Trophoblast cell (in vitro differentiated cells and primary cell): ENCODE data around the gene MAP7D2.

Experiments
- DNase-seq, 2 donors: peaks; one replicate each; pipeline ENCODE4 v3.0.0-alpha.2; 2016
- H2AFZ ChIP-seq: 2 replicates; pipeline ENCODE4 v1.6.1; 2013; ENCODE audit warnings: low read length, moderate library complexity, mild to moderate bottlenecking; ENCODE audit not compliant: insufficient read depth, poor library complexity
- H2AK5ac ChIP-seq: 2 replicates; pipeline ENCODE4 v1.6.1; 2013; ENCODE audit warnings: mild to moderate bottlenecking, low read length
- H2BK120ac ChIP-seq: 2 replicates; pipeline ENCODE4 v1.6.1; 2013; ENCODE audit warnings: low read length, mild to moderate bottlenecking, moderate library complexity; ENCODE audit not compliant: insufficient read depth, poor library complexity
- H2BK12ac ChIP-seq: 2 replicates; pipeline ENCODE4 v1.6.1; 2013; ENCODE audit warnings: mild to moderate bottlenecking, low read length, moderate library complexity
- H2BK5ac ChIP-seq: 2 replicates; pipeline ENCODE4 v1.6.1; 2013; ENCODE audit warnings: low read length, low read depth, moderate library complexity, mild to moderate bottlenecking; ENCODE audit not compliant: poor library complexity
- H3K14ac ChIP-seq: 2 replicates; pipeline ENCODE4 v1.6.1; 2013; ENCODE audit warnings: mild to moderate bottlenecking, low read length
- H3K18ac ChIP-seq: 2 replicates; pipeline ENCODE4 v1.6.1; 2013; ENCODE audit warnings: mild to moderate bottlenecking, low read length
- H3K23ac ChIP-seq: 2 replicates; pipeline ENCODE4 v1.6.1; 2013; ENCODE audit warnings: low read length
- H3K27ac ChIP-seq: 2 replicates; pipeline ENCODE4 v1.5.1; 2013; ENCODE audit warnings: low read depth, mild to moderate bottlenecking, inconsistent platforms, low read length, moderate library complexity
- H3K27me3 ChIP-seq: 2 replicates; pipeline ENCODE4 v1.6.1; 2013; ENCODE audit warnings: inconsistent platforms, mild to moderate bottlenecking, low read length, moderate library complexity; ENCODE audit not compliant: insufficient read depth
- H3K36me3 ChIP-seq, 2 experiments: 1 replicate in 1 of 2; 2 replicates in 1 of 2; pipeline ENCODE4 v1.6.1; 2013; ENCODE audit warnings: low read length in 2 of 2, mild to moderate bottlenecking in 2 of 2, moderate library complexity in 1 of 2; ENCODE audit not compliant: insufficient read depth in 2 of 2, control insufficient read depth in 1 of 2
- H3K4ac ChIP-seq: 2 replicates; pipeline ENCODE4 v1.6.1; 2013; ENCODE audit warnings: low read depth, mild to moderate bottlenecking, low read length, moderate library complexity
- H3K4me1 ChIP-seq, 2 experiments: 1 replicate in 1 of 2; 2 replicates in 1 of 2; pipeline ENCODE4 v1.6.1; 2013; ENCODE audit warnings: low read length in 2 of 2, mild to moderate bottlenecking in 2 of 2, moderate library complexity in 1 of 2; ENCODE audit not compliant: insufficient read depth in 2 of 2, control insufficient read depth in 1 of 2
- H3K4me2 ChIP-seq: 2 replicates; pipeline ENCODE4 v1.6.1; 2013; ENCODE audit warnings: inconsistent platforms, mild to moderate bottlenecking, low read length, moderate library complexity
- H3K4me3 ChIP-seq: 2 replicates; pipeline ENCODE4 v1.5.1; 2013; ENCODE audit warnings: mild to moderate bottlenecking, low read depth, low read length, inconsistent platforms
- H3K79me1 ChIP-seq: one replicate; pipeline ENCODE4 v1.6.1; 2013; ENCODE audit warnings: low read length
- H3K79me2 ChIP-seq: 2 replicates; pipeline ENCODE4 v1.6.1; 2013; ENCODE audit warnings: low read length, mild to moderate bottlenecking; ENCODE audit not compliant: control insufficient read depth, insufficient read depth, poor library complexity
- H3K9ac ChIP-seq: 2 replicates; pipeline ENCODE4 v1.6.1; 2013; ENCODE audit warnings: mild to moderate bottlenecking, low read length
- H3K9me3 ChIP-seq: 2 replicates; pipeline ENCODE4 v1.6.1; 2013; ENCODE audit warnings: low read depth, mild to moderate bottlenecking, control low read depth, inconsistent platforms, low read length; ENCODE audit not compliant: insufficient read depth
- H4K12ac ChIP-seq: 2 replicates; pipeline ENCODE4 v1.6.1; 2013; ENCODE audit warnings: low read depth, mild to moderate bottlenecking, low read length, moderate library complexity
- H4K8ac ChIP-seq: 2 replicates; pipeline ENCODE4 v1.6.1; 2013; ENCODE audit warnings: low read depth, mild to moderate bottlenecking, low read length, moderate library complexity
- H4K91ac ChIP-seq: one replicate; pipeline ENCODE4 v1.6.1; 2013; ENCODE audit warnings: low read depth, mild to moderate bottlenecking, low read length, moderate library complexity
- WGBS: extraction: QIAGEN DNeasy Blood & Tissue Kit; methylation state at CpG from one replicate; pipeline ENCODE4 v1.1.7; 2013; ENCODE audit warnings: missing lambda C conversion rate; ENCODE audit not compliant: insufficient read length, insufficient coverage; ENCODE audit errors: extremely low coverage; 5-methylcytosine and 5-hydroxymethylcytosine counted together

MAP7D2 gene

GRCh38 chrX:20149326-20149725, 32.6 kb upstream of the MAP7D2 start:
- H4K12ac ChIP-seq, result no peak overlapping the region
- H3K9ac ChIP-seq, result no peak overlapping the region
- no peaks in the 10 kb centered on the region for H3K36me3 ChIP-seq
- DNase-seq, result no peak
- H3K4me3 ChIP-seq, result no peak overlapping the region
- H3K27ac ChIP-seq, result no peak overlapping the region
- no peak overlapping the region for H4K8ac ChIP-seq
- H3K79me2 ChIP-seq, result no peaks in the 10 kb centered on the region
- H4K91ac ChIP-seq, result no peak overlapping the region
- WGBS, result no CpG with 5 or more reads among the region's 2 CpGs
- no peak overlapping the region for H2BK120ac ChIP-seq
- no peak overlapping the region for H2BK5ac ChIP-seq
- H2AK5ac ChIP-seq, result no peak overlapping the region
- no peak overlapping the region for H3K23ac ChIP-seq
- no peak overlapping the region for H3K14ac ChIP-seq
- H3K18ac ChIP-seq, result no peak overlapping the region
- H3K4ac ChIP-seq, result no peak overlapping the region
- H3K4me1 ChIP-seq, result no peaks in the 10 kb centered on the region
- no peak overlapping the region for H3K4me2 ChIP-seq
- H3K27me3 ChIP-seq, result no peaks in the 10 kb centered on the region
- no peaks in the 10 kb centered on the region for H3K79me1 ChIP-seq
- no peak overlapping the region for H2AFZ ChIP-seq
- H3K9me3 ChIP-seq, result no peaks in the 10 kb centered on the region
- H2BK12ac ChIP-seq, result no peak overlapping the region

GRCh38 chrX:20147561-20147960, 30.9 kb upstream of the MAP7D2 start:
- Histone ChIP-seq H4K91ac (no peak overlapping the region), H3K14ac (no peak overlapping the region), H3K4me1 (no peaks in the 10 kb centered on the region), H4K8ac (no peak overlapping the region), H3K9ac (no peak overlapping the region), H3K79me2 (no peaks in the 10 kb centered on the region), H3K4ac (no peak overlapping the region), H2BK120ac (no peak overlapping the region), H3K27ac (no peak overlapping the region), H3K18ac (no peak overlapping the region), H2AFZ (no peak overlapping the region), H2BK12ac (no peak overlapping the region), H3K9me3 (no peaks in the 10 kb centered on the region), H3K4me3 (no peak overlapping the region), H2AK5ac (no peak overlapping the region), H2BK5ac (no peak overlapping the region), H3K79me1 (no peaks in the 10 kb centered on the region), H3K23ac (no peak overlapping the region), H3K4me2 (no peak overlapping the region), H3K36me3 (no peaks in the 10 kb centered on the region), H4K12ac (no peak overlapping the region), H3K27me3 (no peaks in the 10 kb centered on the region)
- DNase-seq, result no peak
- WGBS, result no CpG with 5 or more reads among the region's 1 CpG

DNA sequence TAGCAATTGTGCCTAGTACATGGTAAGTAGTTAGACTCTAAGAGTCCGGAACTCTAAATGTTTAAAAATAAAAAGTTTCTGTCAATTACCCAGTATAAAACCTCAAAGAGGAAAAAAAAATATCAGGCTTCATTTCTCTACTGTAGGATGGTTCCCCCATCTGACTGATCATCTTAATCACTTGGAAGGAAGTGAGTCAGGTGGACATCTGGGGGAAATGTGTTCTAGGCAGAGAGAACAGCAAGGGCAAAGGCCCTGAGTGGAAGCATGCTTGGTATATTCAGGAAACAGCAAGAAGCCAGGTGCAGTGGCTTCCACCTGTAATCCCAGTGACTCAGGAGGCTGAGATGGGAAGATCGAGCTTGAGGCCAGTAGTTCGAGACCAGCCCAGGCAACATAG, 27.8 kb upstream of the MAP7D2 start:
- Histone ChIP-seq H2BK12ac (no peak overlapping the region), H4K8ac (no peak overlapping the region), H2BK5ac (no peak overlapping the region), H3K79me1 (peaks cover 4% of the 10 kb centered on the region), H3K9ac (no peak overlapping the region), H3K18ac (no peak overlapping the region), H3K27ac (no peak overlapping the region), H3K36me3 (no peaks in the 10 kb centered on the region), H3K79me2 (peaks cover 5% of the 10 kb centered on the region), H3K4me1 (no peaks in the 10 kb centered on the region), H3K23ac (no peak overlapping the region), H4K91ac (no peak overlapping the region), H3K9me3 (no peaks in the 10 kb centered on the region), H4K12ac (no peak overlapping the region), H2AK5ac (no peak overlapping the region), H3K4me2 (no peak overlapping the region), H3K14ac (no peak overlapping the region), H2BK120ac (no peak overlapping the region), H3K4ac (no peak overlapping the region), H2AFZ (no peak overlapping the region), H3K4me3 (no peak overlapping the region), H3K27me3 (no peaks in the 10 kb centered on the region)
- WGBS, result no CpG with 5 or more reads among the region's 3 CpGs
- DNase-seq, result no peak

DNA sequence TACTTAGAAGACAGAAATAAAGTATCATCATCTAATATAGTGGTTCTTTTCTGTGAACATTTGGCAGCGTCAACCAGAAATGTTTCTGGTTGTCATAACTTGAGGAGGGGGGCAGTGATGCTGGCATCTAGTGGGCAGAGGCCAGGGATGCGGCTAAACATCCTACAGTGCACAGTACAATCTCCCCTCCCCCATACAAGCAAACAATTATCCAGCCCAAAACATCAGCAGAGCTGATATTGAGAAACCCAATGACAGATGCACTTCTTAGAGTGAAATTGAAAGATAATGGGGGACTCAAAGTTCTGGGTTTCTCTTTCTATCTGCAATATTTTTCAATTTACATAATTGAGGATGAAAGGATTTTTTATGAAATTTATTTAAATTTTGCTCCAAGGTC, 26.9 kb upstream of the MAP7D2 start:
- peaks cover 4% of the 10 kb centered on the region for H3K79me1 ChIP-seq
- no peaks in the 10 kb centered on the region for H3K4me1 ChIP-seq
- no peak overlapping the region for H3K23ac ChIP-seq
- H4K12ac ChIP-seq, result no peak overlapping the region
- no peak overlapping the region for H3K14ac ChIP-seq
- peaks cover 5% of the 10 kb centered on the region for H3K79me2 ChIP-seq
- no CpG with 5 or more reads among the region's 2 CpGs for WGBS
- H2AFZ ChIP-seq, result no peak overlapping the region
- no peak overlapping the region for H2AK5ac ChIP-seq
- H4K8ac ChIP-seq, result no peak overlapping the region
- H3K9ac ChIP-seq, result no peak overlapping the region
- H2BK5ac ChIP-seq, result no peak overlapping the region
- no peak for DNase-seq
- H3K4ac ChIP-seq, result no peak overlapping the region
- H3K36me3 ChIP-seq, result peaks cover 0 to 2% of the 10 kb centered on the region in 2 experiments
- no peak overlapping the region for H3K27ac ChIP-seq
- H2BK12ac ChIP-seq, result no peak overlapping the region
- H3K9me3 ChIP-seq, result no peaks in the 10 kb centered on the region
- H3K27me3 ChIP-seq, result no peaks in the 10 kb centered on the region
- no peak overlapping the region for H3K4me3 ChIP-seq
- no peak overlapping the region for H3K18ac ChIP-seq
- no peak overlapping the region for H4K91ac ChIP-seq
- no peak overlapping the region for H3K4me2 ChIP-seq
- H2BK120ac ChIP-seq, result no peak overlapping the region
